GM13977 (cell line): Measurements from ENCODE around the gene NAXD.

ENCODE experiments used
- DNase-seq: peaks from one replicate; pipeline ENCODE4 v3.0.0; 2012; ENCODE audit warnings: low spot score
- in situ Hi-C: fragments of 300-500 bp; cut with MboI; formaldehyde crosslinking; loops from one replicate; pipeline ENCODE4 v1.12.0; 2022; ENCODE audit warnings: low sequenced_read_pairs, low pct_unique_long_range_greater_than_20kb, mixed read lengths, inconsistent platforms; ENCODE audit not compliant: unreplicated experiment
- TF ChIP-seq, protein P1 (sequence below): IDR thresholded peaks from 2 replicates; pipeline ENCODE4 v1.5.1; 2012; ENCODE audit warnings: mild to moderate bottlenecking, control low read depth; ENCODE audit not compliant: insufficient read depth; ENCODE audit errors: extremely low read depth, missing control alignments

NAXD gene

DNA sequence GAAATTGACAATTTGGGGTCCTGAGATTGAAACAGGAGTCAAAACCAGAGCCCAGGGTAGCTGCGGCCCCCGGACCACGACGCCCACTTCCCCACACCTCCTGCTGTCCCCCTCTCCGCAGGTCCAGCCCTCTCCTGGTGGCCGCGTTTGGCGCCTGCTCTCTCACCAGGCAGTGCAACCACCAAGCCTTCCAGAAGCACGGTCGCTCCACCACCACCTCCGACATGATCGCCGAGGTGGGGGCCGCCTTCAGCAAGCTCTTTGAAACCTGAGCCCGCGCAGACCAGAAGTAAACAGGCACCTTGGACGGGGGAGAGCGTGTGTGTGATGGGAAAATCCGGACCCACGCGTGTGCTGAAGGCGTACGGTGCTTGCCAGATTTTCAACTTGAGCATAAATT lies 22.9 kb downstream of the NAXD start:
- in situ Hi-C loops, result no loop called here
- no peak for DNase-seq
- TF ChIP-seq, protein P1, sequence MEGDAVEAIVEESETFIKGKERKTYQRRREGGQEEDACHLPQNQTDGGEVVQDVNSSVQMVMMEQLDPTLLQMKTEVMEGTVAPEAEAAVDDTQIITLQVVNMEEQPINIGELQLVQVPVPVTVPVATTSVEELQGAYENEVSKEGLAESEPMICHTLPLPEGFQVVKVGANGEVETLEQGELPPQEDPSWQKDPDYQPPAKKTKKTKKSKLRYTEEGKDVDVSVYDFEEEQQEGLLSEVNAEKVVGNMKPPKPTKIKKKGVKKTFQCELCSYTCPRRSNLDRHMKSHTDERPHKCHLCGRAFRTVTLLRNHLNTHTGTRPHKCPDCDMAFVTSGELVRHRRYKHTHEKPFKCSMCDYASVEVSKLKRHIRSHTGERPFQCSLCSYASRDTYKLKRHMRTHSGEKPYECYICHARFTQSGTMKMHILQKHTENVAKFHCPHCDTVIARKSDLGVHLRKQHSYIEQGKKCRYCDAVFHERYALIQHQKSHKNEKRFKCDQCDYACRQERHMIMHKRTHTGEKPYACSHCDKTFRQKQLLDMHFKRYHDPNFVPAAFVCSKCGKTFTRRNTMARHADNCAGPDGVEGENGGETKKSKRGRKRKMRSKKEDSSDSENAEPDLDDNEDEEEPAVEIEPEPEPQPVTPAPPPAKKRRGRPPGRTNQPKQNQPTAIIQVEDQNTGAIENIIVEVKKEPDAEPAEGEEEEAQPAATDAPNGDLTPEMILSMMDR, result no peak

DNA sequence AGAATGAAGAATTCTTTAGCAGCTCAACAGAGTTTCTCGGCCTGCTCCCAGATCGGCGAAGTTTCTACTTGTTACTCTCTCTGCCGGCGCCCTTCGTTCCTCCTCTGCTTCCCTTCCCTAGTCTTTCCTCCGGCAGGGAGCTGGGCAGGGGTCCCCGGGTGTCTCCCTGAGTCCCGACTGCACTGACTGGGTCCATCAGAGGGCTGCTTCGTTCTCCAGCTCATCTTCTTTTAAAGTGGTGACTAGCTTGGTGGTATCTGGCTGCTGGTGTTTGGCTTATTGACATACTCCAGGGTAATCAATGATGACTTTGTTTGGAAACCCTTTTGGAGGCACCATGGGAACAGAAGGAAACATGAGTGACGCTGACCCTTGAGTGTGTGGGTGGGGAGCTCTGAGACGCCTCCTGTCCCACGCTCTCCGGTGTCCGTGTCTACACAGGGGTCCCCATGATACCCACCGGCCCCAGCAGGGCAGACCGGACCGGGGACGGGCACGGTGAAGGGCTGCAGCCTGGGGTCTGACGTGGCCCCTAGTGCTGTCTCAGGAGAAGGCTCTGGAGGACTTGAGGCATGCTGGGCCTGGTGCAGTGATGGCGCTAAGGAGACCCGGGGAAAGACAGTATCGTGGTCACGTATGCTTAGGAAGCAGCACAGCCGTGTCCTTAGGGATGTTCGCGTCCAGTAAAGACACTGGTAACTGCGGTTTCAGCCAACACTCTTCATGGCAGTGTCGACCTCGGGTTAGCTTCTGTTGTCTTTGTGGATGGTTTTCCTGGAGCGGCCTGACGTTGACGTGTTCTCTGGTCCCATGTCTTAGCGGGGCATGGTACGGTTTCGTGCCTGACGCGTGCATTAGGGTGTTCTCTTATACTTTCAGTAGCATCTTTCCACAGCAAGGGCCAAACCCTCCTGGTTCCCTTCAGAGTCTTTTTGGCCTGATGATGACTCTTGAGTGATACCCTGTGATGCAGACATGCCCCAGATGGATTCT lies 23.8 kb downstream of the NAXD start:
- in situ Hi-C loops, result no loop called here
- no peak for DNase-seq
- TF ChIP-seq, protein P1, result no peak

DNA sequence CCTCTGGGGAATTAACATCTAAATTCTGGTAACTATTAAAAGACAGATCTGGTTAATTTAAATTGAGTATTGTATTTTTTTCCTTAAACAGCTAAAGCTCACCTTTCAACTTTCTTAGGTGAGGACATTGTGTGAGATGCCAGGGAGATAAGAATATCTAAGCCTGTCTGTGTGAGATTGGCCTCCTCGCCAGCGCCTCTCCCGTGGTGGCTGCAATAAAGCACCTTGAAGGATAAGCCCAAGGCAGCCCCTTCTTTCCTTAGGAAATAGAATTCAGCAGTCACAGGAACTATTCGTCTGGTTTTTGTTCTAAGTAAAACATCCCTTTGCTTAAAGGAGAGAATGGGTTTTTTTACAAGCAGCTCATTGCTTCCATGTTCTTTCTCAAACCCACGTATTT lies 24.6 kb downstream of the NAXD start:
- TF ChIP-seq, protein P1, result no peak

DNA sequence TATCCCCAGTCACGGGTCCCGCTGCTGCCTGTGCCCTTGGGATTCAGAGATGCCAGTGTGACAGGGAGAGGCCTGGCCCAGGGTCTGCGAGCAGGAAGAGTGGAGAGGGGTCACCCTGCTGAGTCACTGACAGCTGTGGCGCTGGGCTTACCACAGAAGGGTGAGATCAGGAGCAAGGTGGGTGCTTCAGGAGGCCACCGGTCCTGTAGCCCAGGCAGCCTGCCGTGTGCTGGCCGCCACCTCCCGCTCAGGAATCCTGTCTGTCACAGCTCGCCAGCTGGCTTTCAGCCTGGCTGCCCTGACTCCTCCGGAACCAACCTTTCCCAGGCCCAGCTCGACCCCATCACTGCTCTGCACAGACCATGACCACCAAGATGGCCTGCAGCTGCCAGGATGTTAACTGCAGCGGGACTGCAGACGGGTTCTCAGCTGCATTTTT lies 25.3 kb downstream of the NAXD start:
- TF ChIP-seq, protein P1, result no peak
- no peak for DNase-seq
- in situ Hi-C loops, result no loop called here

More for the DNA sequence above, 24.6 kb downstream of the NAXD start:
- in situ Hi-C loops, result no loop called here
- no peak for DNase-seq

DNA sequence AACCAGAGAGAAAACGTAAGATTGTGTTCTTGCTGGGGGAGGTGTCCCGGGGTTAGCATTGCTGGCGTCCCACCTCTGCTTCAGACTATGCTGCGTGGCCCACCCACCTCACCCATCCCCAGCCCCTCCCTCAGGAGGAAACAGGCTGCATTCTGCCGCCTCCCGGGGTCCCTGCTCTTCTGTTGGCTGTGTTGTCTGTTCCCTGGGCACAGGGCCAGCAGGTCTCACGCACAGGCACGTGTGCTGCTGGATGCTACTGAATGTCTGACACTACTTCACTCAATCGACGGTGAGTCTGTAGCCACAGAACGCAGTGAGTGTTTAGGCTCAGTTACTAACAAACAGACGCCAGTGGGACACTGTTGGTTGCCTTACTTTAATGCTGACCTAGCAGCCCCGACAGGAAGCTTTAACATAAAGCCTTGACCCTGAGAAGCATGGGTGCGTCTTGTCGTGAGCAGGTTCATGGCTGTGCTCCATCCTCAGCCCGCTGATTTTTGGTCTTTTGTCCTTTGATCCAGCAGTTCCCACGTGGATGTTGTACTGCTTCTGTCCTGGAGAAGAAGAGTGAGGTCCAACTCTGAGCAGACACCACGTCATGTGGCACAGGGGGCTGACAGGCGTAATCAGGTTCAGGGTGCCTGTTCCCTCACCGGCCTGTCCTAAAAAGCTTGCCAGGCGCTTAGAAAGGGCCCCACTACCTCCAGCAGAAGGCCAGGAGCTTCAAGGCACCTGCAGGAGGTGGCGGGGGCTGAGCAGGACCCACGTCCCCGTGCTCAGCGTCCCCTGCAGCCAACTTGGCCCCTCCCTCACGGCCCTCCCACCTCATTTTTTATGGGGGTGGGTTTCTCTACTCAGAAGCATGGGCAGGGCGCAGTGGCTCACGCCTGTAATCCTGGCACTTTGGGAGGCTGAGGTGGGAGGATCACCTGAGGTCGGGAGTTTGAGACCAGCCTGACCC lies 26.0 kb downstream of the NAXD start:
- TF ChIP-seq, protein P1, result no peak
- no peak for DNase-seq
- in situ Hi-C loops, result no loop called here

DNA sequence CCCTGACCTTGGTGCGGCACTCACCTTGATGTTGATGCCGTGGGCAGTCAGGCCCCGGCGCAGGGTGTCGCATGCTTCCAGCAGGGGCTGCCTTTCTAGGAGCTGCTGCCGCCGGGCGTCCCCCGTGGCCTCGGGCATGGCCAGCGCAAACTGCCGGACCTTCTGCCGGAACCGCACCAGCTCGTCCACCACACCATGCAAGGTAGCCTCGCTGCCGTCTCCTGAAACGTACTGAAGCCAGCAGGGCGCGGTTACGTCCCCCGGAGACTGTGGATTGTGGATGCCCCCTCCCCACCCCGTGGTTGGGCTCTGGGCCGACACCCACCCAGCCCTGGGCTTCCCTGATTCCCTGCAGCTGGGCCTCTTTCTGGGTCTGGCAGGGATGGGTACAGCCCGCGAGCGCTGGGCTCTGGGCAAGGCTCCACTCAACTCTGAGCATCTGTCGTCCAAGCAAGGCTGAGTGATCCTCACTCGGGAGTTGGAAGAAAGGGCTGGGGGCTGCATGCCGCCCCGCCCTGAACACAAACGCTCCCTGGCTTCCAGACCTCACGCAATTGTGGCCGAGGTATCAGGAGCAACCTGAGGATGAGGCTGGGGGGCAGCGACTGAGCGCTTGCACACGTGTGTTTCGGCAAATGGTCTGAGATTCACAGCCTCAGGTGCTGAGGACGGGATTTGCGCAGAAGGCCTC lies 27.1 kb downstream of the NAXD start:
- TF ChIP-seq, protein P1, result no peak
- DNase-seq, result no peak
- in situ Hi-C loops, result no loop called here
